K562 (cell line): ENCODE measurements around the gene ZNF787. TPM values are rescaled to one million over a fixed set of nuclear protein-coding genes. Genes with fewer than 3 reads are reported as not detected.

ENCODE experiments used
- BRD9 ChIP-seq: fragments of 450-650 bp; IDR thresholded peaks from 2 replicates; pipeline ENCODE4 v1.6.1; 2018; ENCODE audit warnings: low read depth; ENCODE audit not compliant: partially characterized antibody
- C11orf30 ChIP-seq: fragments of 450-650 bp; IDR thresholded peaks from 2 replicates; pipeline ENCODE4 v1.6.1; 2016; ENCODE audit warnings: low read depth, mild to moderate bottlenecking
- GMEB1 ChIP-seq: fragments of 250-450 bp; sonication (Bioruptor Pico); IDR thresholded peaks from 2 replicates; pipeline ENCODE4 v1.4.0; 2020; ENCODE audit warnings: mild to moderate bottlenecking
- LEF1 ChIP-seq: fragments of 450-650 bp; IDR thresholded peaks from 2 replicates; pipeline ENCODE4 v1.6.1; 2016; ENCODE audit warnings: mild to moderate bottlenecking
- MAX ChIP-seq: sonication (generic); formaldehyde crosslinking; IDR thresholded peaks from 2 replicates; pipeline ENCODE4 v1.9.0; 2022; ENCODE audit warnings: mild to moderate bottlenecking, missing genetic modification reagents
- POU5F1 ChIP-seq: fragments of 150-350 bp; IDR thresholded peaks from 2 replicates; pipeline ENCODE4 v1.6.1; 2014; ENCODE audit warnings: borderline replicate concordance, low read length, low read depth, mild to moderate bottlenecking; ENCODE audit not compliant: partially characterized antibody
- TAF9B ChIP-seq: fragments of 450-650 bp; IDR thresholded peaks from 2 replicates; pipeline ENCODE4 v1.6.1; 2018; ENCODE audit warnings: mild to moderate bottlenecking; ENCODE audit not compliant: partially characterized antibody
- TAL1 ChIP-seq: fragments of 450-650 bp; IDR thresholded peaks from 2 replicates; pipeline ENCODE4 v1.6.1; 2016; ENCODE audit warnings: mild to moderate bottlenecking
- TBL1XR1 ChIP-seq, 2 experiments: IDR thresholded peaks; 2 replicates each; pipeline ENCODE4 v1.6.1; 2012; ENCODE audit warnings: improper control_type of control experiment in 2 of 2, low read length in 2 of 2, mild to moderate bottlenecking in 1 of 2
- TCF3 ChIP-seq: sonication (generic); formaldehyde crosslinking; IDR thresholded peaks from 2 replicates; pipeline ENCODE4 v1.4.0; 2020; ENCODE audit warnings: mild to moderate bottlenecking, missing genetic modification reagents
- TEAD1 ChIP-seq, 2 experiments: fragments of 450-650 bp in 1 of 2; sonication (generic) in 1 of 2; formaldehyde crosslinking; IDR thresholded peaks; 2 replicates each; pipeline versions ENCODE4 v1.4.0 to v1.8.0; 2020 to 2022; ENCODE audit warnings: mild to moderate bottlenecking in 2 of 2, missing genetic modification reagents in 1 of 2
- TEAD4 ChIP-seq, 2 experiments: sonication (generic) in 1 of 2; formaldehyde crosslinking in 1 of 2; IDR thresholded peaks; 2 replicates each; pipeline versions ENCODE4 v1.6.1 to v1.8.0; 2012 to 2022; ENCODE audit warnings: borderline replicate concordance in 1 of 2, inconsistent platforms in 1 of 2, low read length in 1 of 2, mild to moderate bottlenecking in 1 of 2, missing genetic modification reagents in 1 of 2
- ZEB2 ChIP-seq: fragments of 450-650 bp; IDR thresholded peaks from 2 replicates; pipeline ENCODE4 v1.6.1; 2016
- ZFP30 ChIP-seq: fragments of 250-450 bp; sonication (Bioruptor Pico); IDR thresholded peaks from 2 replicates; pipeline ENCODE4 v1.8.0; 2022; ENCODE audit warnings: moderate library complexity, mild to moderate bottlenecking, inconsistent platforms, borderline replicate concordance
- ZNF133 ChIP-seq: fragments of 250-450 bp; sonication (Bioruptor Pico); IDR thresholded peaks from 2 replicates; pipeline ENCODE4 v1.4.0; 2020; ENCODE audit warnings: mild to moderate bottlenecking
- polyA plus RNA-seq, 8 experiments: library from polyadenylated mRNA; depleted of rRNA in 4 of 8; stranded (reverse) in 5 of 8; unstranded in 3 of 8; fragments of >200 nt; fragmentation: Nextera tagmentation in 2 of 8; fragmentation: Illumina TruSeq in 1 of 8; extraction: Ambion mirVana in 2 of 8; extraction: Trizol in 1 of 8; gene quantifications; 2 replicates each; pipeline versions ENCODE4 v1.2.1 to v1.2.3, GENCODE V29; 2011 to 2014; ENCODE audit warnings: inconsistent platforms in 1 of 8, missing spikeins in 1 of 8
- total RNA-seq, 7 experiments: library from RNA; depleted of rRNA in 6 of 7; stranded (reverse); fragments of >200 nt in 6 of 7; fragmentation: Illumina TruSeq in 2 of 7; extraction: Trizol in 2 of 7; gene quantifications; 2 replicates each; pipeline versions ENCODE4 v1.2.1 to v1.2.3, GENCODE V29; 2011 to 2021; ENCODE audit warnings: low replicate concordance in 1 of 7
- TF ChIP-seq, protein P1 (sequence below): sonication (generic); formaldehyde crosslinking; IDR thresholded peaks from 2 replicates; pipeline ENCODE4 v1.8.1; 2023; ENCODE audit warnings: mild to moderate bottlenecking, missing genetic modification reagents, moderate library complexity
- TF ChIP-seq, protein P2 (sequence below): sonication (generic); formaldehyde crosslinking; IDR thresholded peaks from 2 replicates; pipeline ENCODE4 v1.4.0; 2020; ENCODE audit warnings: mild to moderate bottlenecking, missing genetic modification reagents
- TF ChIP-seq, protein P3 (sequence below), 2 experiments: fragments of 450-650 bp; IDR thresholded peaks; 2 replicates each; pipeline ENCODE4 v1.6.1; 2018; ENCODE audit warnings: mild to moderate bottlenecking in 2 of 2, low read depth in 1 of 2; ENCODE audit not compliant: partially characterized antibody in 2 of 2

ZNF787 gene
- total and polyA plus RNA-seq, 9 of the 15 experiments (the other 6 are each of a cell fraction or from before 2014, with no cell fraction given): 0.45 to 77.6 (median 7.3) TPM

DNA sequence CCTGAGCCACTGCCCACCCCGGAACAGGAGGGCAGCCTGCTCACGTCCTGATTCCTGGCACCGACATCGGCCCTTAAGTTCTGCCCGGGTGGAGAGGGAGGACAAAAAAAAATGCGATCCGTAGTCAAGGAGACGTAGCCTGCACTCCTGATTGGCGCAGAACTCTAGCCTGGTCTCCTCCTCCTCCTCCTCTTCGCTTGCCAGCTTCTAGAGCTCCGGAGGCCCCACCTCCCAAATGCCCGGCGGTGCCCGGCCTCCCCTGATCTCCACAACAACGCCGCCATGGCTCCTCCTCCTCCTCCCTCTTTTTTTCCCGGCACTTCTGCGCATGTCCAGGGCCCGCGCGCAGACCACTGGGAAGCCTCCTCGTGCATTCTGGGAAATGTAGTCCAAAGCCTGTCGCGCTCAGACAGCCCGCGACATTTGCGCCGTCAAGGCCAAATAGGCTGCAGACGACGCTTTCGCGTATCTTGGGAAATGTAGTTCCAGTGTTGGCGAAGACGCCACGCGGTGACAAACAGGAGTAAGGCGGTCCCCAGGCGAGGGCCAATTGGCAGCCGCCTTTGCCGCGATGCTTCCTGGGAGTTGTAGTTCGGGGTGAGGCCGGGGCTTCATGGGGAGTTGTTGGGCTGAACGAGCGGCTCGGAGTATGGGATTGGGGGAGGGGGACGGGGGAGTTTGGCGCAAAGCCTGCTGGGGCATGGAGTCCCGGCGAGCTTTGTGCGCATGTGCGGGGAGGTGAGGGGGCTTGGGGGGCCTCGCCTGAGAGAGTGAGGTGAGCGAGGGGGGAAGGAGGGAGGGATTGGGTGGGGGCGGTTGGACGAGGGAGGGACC, 19.7 kb upstream of the ZNF787 start, which contains the start of gene ZNF444 (continued):
- TF ChIP-seq TEAD4 (IDR thresholded peaks at IDR 0.05; ENCODE audit: low read length) (no peak), TEAD4 (CRISPR knock-in tag; IDR thresholded peaks at IDR 0.05; ENCODE audit: borderline replicate concordance) (no peak), GMEB1 (CRISPR knock-in tag) (peak; percentile 81), BRD9 (no peak), TEAD1 (CRISPR knock-in tag; IDR thresholded peaks at IDR 0.05) (peak; percentile 81 to 84), C11orf30 (peak; percentile 61), POU5F1 (peak; percentile 84), TCF3 (CRISPR knock-in tag) (no peak; the same call in 1 of the 2 replicates), TBL1XR1 (IDR thresholded peaks at IDR 0.05; ENCODE audit: low read length in 2 of 2) (no peak; a peak in 1 of 4 replicates), TAL1 (no peak), ZFP30 (CRISPR knock-in tag) (no peak), TAF9B (peak; percentile 59), ZNF133 (CRISPR knock-in tag) (no peak), MAX (CRISPR knock-in tag) (peak; percentile 95), ZEB2 (no peak), LEF1 (no peak)
- TF ChIP-seq, protein P1, sequence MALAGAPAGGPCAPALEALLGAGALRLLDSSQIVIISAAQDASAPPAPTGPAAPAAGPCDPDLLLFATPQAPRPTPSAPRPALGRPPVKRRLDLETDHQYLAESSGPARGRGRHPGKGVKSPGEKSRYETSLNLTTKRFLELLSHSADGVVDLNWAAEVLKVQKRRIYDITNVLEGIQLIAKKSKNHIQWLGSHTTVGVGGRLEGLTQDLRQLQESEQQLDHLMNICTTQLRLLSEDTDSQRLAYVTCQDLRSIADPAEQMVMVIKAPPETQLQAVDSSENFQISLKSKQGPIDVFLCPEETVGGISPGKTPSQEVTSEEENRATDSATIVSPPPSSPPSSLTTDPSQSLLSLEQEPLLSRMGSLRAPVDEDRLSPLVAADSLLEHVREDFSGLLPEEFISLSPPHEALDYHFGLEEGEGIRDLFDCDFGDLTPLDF: 0 out of 2 replicates have a peak, but pooled peaks have one; percentile 49
- TF ChIP-seq, protein P2, sequence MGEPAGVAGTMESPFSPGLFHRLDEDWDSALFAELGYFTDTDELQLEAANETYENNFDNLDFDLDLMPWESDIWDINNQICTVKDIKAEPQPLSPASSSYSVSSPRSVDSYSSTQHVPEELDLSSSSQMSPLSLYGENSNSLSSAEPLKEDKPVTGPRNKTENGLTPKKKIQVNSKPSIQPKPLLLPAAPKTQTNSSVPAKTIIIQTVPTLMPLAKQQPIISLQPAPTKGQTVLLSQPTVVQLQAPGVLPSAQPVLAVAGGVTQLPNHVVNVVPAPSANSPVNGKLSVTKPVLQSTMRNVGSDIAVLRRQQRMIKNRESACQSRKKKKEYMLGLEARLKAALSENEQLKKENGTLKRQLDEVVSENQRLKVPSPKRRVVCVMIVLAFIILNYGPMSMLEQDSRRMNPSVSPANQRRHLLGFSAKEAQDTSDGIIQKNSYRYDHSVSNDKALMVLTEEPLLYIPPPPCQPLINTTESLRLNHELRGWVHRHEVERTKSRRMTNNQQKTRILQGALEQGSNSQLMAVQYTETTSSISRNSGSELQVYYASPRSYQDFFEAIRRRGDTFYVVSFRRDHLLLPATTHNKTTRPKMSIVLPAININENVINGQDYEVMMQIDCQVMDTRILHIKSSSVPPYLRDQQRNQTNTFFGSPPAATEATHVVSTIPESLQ: no peak
- TF ChIP-seq, protein P3, sequence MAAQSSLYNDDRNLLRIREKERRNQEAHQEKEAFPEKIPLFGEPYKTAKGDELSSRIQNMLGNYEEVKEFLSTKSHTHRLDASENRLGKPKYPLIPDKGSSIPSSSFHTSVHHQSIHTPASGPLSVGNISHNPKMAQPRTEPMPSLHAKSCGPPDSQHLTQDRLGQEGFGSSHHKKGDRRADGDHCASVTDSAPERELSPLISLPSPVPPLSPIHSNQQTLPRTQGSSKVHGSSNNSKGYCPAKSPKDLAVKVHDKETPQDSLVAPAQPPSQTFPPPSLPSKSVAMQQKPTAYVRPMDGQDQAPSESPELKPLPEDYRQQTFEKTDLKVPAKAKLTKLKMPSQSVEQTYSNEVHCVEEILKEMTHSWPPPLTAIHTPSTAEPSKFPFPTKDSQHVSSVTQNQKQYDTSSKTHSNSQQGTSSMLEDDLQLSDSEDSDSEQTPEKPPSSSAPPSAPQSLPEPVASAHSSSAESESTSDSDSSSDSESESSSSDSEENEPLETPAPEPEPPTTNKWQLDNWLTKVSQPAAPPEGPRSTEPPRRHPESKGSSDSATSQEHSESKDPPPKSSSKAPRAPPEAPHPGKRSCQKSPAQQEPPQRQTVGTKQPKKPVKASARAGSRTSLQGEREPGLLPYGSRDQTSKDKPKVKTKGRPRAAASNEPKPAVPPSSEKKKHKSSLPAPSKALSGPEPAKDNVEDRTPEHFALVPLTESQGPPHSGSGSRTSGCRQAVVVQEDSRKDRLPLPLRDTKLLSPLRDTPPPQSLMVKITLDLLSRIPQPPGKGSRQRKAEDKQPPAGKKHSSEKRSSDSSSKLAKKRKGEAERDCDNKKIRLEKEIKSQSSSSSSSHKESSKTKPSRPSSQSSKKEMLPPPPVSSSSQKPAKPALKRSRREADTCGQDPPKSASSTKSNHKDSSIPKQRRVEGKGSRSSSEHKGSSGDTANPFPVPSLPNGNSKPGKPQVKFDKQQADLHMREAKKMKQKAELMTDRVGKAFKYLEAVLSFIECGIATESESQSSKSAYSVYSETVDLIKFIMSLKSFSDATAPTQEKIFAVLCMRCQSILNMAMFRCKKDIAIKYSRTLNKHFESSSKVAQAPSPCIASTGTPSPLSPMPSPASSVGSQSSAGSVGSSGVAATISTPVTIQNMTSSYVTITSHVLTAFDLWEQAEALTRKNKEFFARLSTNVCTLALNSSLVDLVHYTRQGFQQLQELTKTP (IDR thresholded peaks at IDR 0.05; ENCODE audit: low read depth in 1 of 2, partially characterized antibody in 2 of 2): peak in 1 of 2 experiments; percentile 100
